HL-60 (cell line): Measurements from ENCODE around the gene ZMIZ1.

ENCODE experiments used
- GABPA ChIP-seq: IDR thresholded peaks from 2 replicates; pipeline ENCODE4 v1.6.1; 2012; ENCODE audit warnings: low read depth
- POLR2AphosphoS5 ChIP-seq: IDR thresholded peaks from 2 replicates; pipeline ENCODE4 v1.6.1; 2012; ENCODE audit warnings: low read depth
- SPI1 ChIP-seq: IDR thresholded peaks from 2 replicates; pipeline ENCODE4 v1.6.1; 2012; ENCODE audit warnings: low read depth, mild to moderate bottlenecking, borderline replicate concordance
- TF ChIP-seq, protein P1 (sequence below): IDR thresholded peaks from one replicate; pipeline ENCODE4 v1.5.1; 2011; ENCODE audit warnings: low read length, control low read depth, inconsistent platforms; ENCODE audit not compliant: insufficient read depth
- TF ChIP-seq, protein P2 (sequence below): IDR thresholded peaks from 2 replicates; pipeline ENCODE4 v1.6.1; 2012; ENCODE audit warnings: low read depth; ENCODE audit not compliant: insufficient replicate concordance

DNA sequence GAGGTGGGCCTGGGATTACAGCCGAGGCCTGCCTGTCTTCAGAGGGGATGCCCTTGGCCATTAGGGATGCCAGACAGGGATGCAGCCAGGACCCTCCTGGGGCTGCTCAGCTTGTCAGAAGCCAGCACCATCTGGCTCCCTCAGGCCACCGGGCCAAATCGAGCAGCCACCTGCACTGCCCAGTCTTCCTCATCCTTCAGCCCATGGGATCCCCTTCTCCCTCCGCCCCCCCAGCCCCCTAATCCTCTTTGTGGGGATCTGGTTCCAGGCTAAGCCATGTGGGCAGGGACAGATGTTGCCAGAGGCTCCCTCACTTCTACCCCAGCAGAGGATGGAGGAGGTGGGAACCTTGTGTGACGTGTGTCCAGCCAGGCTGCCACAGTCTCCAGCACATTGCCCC, 141.1 kb downstream of the ZMIZ1 start:
- TF ChIP-seq, protein P1, sequence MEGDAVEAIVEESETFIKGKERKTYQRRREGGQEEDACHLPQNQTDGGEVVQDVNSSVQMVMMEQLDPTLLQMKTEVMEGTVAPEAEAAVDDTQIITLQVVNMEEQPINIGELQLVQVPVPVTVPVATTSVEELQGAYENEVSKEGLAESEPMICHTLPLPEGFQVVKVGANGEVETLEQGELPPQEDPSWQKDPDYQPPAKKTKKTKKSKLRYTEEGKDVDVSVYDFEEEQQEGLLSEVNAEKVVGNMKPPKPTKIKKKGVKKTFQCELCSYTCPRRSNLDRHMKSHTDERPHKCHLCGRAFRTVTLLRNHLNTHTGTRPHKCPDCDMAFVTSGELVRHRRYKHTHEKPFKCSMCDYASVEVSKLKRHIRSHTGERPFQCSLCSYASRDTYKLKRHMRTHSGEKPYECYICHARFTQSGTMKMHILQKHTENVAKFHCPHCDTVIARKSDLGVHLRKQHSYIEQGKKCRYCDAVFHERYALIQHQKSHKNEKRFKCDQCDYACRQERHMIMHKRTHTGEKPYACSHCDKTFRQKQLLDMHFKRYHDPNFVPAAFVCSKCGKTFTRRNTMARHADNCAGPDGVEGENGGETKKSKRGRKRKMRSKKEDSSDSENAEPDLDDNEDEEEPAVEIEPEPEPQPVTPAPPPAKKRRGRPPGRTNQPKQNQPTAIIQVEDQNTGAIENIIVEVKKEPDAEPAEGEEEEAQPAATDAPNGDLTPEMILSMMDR: no peak
- TF ChIP-seq POLR2AphosphoS5: no peak
- no peak for TF ChIP-seq GABPA
- TF ChIP-seq, protein P2, sequence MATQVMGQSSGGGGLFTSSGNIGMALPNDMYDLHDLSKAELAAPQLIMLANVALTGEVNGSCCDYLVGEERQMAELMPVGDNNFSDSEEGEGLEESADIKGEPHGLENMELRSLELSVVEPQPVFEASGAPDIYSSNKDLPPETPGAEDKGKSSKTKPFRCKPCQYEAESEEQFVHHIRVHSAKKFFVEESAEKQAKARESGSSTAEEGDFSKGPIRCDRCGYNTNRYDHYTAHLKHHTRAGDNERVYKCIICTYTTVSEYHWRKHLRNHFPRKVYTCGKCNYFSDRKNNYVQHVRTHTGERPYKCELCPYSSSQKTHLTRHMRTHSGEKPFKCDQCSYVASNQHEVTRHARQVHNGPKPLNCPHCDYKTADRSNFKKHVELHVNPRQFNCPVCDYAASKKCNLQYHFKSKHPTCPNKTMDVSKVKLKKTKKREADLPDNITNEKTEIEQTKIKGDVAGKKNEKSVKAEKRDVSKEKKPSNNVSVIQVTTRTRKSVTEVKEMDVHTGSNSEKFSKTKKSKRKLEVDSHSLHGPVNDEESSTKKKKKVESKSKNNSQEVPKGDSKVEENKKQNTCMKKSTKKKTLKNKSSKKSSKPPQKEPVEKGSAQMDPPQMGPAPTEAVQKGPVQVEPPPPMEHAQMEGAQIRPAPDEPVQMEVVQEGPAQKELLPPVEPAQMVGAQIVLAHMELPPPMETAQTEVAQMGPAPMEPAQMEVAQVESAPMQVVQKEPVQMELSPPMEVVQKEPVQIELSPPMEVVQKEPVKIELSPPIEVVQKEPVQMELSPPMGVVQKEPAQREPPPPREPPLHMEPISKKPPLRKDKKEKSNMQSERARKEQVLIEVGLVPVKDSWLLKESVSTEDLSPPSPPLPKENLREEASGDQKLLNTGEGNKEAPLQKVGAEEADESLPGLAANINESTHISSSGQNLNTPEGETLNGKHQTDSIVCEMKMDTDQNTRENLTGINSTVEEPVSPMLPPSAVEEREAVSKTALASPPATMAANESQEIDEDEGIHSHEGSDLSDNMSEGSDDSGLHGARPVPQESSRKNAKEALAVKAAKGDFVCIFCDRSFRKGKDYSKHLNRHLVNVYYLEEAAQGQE: no peak
- TF ChIP-seq SPI1: no peak
